NB4 (cell line): ENCODE data around the gene MTHFD1L.

Experiments used
- DNase-seq: peaks from one replicate; pipeline ENCODE4 v3.0.0; 2010; ENCODE audit warnings: low read depth
- H3K4me3 ChIP-seq: one replicate; pipeline ENCODE4 v1.5.1; 2011; ENCODE audit warnings: mild to moderate bottlenecking, low read depth, low read length, moderate library complexity
- MYC ChIP-seq: IDR thresholded peaks from 2 replicates; pipeline ENCODE4 v1.6.1; 2011; ENCODE audit warnings: low read depth, low read length
- POLR2A ChIP-seq: IDR thresholded peaks from 2 replicates; pipeline ENCODE4 v1.6.1; 2011; ENCODE audit warnings: mild to moderate bottlenecking; ENCODE audit not compliant: insufficient read length; ENCODE audit errors: extremely low read depth
- TF ChIP-seq, protein P1 (sequence below): IDR thresholded peaks from one replicate; pipeline ENCODE4 v1.5.1; 2012; ENCODE audit warnings: low read depth, low read length
- TF ChIP-seq, protein P2 (sequence below): IDR thresholded peaks from 2 replicates; pipeline ENCODE4 v1.6.1; 2011; ENCODE audit warnings: low read depth, low read length

Gene MTHFD1L

DNA sequence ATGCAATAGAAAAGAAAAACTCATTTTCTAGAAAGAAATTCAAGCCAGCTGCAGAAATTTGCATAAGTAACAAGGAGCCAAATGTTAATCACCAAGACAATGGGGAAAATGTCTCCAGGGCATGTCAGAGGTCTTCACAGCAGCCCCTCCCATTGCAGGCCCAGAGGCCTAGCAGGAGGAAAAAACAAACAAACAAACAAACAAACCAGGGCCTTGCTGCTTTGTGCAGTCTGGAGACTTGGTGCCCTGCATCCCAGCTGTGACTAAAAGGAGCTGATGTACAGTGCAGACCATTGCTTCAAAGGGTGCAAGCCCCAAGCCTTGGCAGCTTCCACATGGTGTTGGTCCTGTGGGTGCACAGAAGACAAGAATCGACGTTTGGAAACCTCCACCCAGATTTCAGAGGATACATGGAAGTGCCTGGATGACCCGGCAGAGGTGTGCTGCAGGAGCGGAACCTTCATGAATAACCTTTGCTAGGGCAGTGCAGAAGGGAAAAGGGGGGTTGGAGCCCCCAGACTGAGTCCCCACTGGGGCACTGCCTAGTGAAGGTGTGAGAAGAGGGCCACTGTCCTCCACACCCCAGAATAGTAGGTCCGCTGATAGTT, 263.4 kb downstream of the MTHFD1L start:
- H3K4me3 ChIP-seq, result no peak overlapping the region
- no peak for DNase-seq
- TF ChIP-seq MYC (no peak), POLR2A (no peak)
- TF ChIP-seq, protein P1, sequence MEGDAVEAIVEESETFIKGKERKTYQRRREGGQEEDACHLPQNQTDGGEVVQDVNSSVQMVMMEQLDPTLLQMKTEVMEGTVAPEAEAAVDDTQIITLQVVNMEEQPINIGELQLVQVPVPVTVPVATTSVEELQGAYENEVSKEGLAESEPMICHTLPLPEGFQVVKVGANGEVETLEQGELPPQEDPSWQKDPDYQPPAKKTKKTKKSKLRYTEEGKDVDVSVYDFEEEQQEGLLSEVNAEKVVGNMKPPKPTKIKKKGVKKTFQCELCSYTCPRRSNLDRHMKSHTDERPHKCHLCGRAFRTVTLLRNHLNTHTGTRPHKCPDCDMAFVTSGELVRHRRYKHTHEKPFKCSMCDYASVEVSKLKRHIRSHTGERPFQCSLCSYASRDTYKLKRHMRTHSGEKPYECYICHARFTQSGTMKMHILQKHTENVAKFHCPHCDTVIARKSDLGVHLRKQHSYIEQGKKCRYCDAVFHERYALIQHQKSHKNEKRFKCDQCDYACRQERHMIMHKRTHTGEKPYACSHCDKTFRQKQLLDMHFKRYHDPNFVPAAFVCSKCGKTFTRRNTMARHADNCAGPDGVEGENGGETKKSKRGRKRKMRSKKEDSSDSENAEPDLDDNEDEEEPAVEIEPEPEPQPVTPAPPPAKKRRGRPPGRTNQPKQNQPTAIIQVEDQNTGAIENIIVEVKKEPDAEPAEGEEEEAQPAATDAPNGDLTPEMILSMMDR, result no peak
- TF ChIP-seq, protein P2, sequence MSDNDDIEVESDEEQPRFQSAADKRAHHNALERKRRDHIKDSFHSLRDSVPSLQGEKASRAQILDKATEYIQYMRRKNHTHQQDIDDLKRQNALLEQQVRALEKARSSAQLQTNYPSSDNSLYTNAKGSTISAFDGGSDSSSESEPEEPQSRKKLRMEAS, result no peak

DNA sequence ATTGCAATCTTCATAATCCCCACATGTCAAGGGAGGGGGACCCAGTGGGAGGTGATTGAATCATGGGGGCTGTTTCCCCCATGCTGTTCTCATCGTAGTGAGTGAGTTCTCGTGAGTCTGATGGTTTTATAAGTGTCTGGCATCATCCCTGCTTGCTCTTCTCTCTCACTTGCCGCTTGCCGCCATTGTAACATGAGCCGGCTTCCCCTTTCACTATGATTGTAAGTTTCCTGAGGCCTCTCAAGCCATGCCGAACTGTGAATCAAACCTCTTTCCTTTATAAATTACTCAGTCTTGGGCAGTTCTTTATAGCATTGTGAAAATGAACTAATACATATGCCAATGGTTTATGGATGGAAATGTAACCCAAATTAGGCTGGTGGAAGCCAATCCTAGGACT, 264.8 kb downstream of the MTHFD1L start:
- TF ChIP-seq, protein P1, result no peak
- TF ChIP-seq POLR2A (no peak), MYC (no peak)
- TF ChIP-seq, protein P2, result no peak
- no peak overlapping the region for H3K4me3 ChIP-seq
- no peak for DNase-seq

DNA sequence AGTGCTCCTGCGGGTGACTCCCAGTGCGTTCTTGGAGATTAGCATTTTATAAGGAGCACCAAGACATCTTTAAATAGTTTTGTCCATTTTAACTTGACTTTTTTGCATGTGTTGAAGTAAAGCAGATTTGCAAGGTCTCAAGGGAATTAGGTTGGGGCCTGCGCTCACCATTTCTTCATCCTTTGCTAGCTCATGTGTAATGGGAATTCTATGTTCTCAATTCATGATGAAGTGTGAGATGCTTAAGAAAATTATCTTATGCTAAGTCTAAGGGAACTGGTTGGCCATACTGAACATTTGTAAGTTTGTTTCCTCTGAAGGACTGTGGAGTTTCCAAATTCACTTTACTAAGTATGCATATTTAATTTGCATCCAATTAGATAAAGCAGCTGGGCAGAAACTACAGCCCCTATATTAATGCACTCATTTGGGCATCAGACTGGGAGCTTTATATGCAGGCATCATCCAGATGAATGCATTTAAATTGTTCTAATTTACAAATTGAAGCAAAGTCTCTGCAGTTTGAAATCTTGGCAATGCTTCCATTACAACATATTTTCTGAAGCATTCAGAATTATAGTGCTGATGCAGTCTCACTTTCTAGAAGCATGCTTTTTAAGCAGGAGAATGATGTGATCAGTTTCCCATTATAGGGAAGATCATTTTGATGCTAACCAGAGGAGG, 266.0 kb downstream of the MTHFD1L start:
- TF ChIP-seq POLR2A (no peak), MYC (no peak)
- TF ChIP-seq, protein P1, result no peak
- no peak for DNase-seq

DNA sequence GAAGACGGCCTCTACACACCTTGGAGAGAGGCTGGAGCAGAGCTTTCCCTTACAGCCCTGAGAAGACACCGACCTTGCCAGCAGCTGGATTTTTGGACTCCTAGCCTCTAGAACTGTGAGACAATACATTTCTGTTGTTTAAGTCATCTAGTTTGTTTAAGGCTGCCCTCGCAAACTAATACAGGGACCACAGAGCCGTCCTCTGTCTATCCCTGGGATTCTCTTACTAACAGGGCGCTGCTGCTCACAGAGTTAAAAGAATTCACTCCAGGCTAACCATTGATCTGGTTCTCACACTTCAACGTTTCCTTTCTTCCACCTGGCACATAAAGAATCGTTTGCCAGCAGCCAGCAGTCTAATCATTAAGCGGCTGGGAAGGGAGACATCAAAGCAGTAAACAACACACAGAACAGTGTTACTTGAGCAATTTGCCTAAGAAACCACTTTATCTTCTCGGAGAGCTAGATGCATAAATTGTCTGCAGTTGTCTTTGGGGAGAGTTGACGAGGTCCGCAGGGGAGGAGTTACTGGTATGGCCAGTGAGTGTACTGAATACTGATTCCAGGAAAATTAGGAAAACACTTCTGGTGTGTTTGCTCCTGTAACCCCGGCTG, 270.7 kb downstream of the MTHFD1L start:
- no peak overlapping the region for H3K4me3 ChIP-seq

More for the DNA sequence above, 266.0 kb downstream of the MTHFD1L start:
- no peak overlapping the region for H3K4me3 ChIP-seq

DNA sequence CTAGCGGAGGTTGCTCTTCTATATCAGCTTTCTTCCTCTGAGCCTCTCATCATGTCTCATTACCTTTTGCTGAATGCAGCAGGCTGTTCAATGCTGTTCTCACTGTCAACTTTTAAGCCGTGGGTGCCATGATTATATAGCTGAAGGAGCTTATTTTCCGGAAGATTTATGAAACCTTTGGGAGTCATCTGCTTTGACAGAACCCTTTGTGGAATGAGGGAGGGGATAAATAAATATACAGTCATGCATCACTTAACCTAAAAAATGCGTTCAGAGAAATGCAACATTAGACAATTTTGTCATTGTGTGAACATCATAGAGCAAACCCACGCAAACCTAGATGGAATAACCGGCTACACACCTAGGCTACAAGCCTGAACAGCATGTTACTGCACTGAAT, 272.0 kb downstream of the MTHFD1L start:
- TF ChIP-seq, protein P1, result no peak
- no peak for TF ChIP-seq MYC
- TF ChIP-seq POLR2A, result no peak
- TF ChIP-seq, protein P2, result no peak
- DNase-seq, result no peak
- no peak overlapping the region for H3K4me3 ChIP-seq

More for the DNA sequence above, 270.7 kb downstream of the MTHFD1L start:
- DNase-seq, result no peak
- TF ChIP-seq, protein P2, result no peak
- no peak for TF ChIP-seq POLR2A
- no peak for TF ChIP-seq MYC
- TF ChIP-seq, protein P1, result no peak
